Activated CD4-positive, alpha-beta T cell treated with anti-CD3 and anti-CD28 coated beads for 48 hours (primary cell): ENCODE results near the gene MVP.

Experiments used
- DNase-seq: peaks from one replicate; pipeline ENCODE4 v3.0.0-alpha.2; 2020

MVP gene

DNA sequence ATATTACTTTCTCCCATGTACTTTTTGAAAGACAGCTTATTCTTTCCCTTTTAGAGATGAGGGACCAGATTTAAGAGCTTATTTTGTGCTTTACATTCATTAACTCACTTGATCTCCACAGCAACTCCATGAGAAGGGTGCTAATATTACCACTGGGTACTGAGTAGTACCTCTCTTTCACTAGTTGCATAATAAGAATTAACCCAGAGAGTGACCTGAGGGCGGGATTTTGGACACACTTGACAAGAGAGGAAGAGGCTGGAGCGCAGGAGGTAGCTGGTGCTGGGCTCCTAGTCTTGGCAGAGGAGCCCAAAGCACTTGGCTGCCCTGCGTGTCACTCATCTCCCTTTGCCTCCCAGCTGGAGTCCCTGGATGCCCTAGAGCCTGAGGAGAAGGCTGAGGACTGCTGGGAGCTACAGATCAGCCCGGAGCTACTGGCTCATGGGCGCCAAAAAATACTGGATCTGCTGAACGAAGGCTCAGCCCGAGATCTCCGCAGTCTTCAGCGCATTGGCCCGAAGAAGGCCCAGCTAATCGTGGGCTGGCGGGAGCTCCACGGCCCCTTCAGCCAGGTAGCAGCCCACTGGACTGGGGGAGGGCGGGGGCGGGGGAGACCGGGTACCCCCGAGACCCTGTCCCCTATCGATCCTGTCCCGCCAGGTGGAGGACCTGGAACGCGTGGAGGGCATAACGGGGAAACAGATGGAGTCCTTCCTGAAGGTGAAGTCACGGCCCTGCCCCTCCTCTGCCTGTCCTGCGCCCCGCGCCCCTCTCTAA, 15.6 kb upstream of the MVP start:
- no peak for DNase-seq

DNA sequence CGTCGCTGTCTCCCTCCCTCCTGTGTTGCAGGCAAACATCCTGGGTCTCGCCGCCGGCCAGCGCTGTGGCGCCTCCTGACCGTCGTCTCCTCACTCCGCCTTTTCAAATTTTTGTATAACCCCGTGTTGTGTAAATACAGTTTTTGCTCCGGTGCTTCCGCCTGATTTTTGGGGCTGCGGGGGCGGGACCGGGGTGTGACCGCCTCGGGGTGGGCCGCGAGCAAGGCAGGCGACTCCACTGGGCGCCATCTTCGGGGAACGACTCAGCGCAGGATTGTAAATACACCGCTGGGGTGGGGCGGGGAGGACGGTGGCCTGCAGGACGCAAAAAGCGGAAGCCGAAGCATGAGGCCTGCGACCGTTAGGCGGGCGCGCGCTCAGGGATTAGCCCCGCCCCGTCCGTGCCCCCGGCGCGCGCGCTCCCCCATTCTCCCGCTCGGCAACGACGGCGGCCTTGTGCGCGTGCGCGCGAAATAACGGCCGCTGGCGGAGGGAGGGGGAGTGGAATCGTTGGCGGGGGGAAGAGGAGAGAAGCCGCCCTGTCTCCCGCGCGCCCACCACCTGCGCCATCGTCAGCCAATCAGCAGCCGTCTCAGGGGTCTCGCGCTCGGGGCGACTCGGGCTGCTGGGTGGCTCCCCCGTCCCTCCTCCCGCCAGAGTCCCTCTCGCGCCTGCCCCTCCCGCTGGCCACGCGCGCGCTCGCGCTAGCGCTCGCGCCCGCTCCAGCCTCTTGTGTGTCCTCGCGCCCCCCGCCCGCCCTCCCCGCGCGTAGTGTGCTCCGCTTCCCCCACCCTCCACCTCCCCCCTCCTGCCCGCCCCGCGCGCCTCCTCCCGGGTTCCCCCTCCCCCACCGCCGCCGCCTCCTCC, 14.8 kb upstream of the MVP start:
- DNase-seq: peak; percentile 98

DNA sequence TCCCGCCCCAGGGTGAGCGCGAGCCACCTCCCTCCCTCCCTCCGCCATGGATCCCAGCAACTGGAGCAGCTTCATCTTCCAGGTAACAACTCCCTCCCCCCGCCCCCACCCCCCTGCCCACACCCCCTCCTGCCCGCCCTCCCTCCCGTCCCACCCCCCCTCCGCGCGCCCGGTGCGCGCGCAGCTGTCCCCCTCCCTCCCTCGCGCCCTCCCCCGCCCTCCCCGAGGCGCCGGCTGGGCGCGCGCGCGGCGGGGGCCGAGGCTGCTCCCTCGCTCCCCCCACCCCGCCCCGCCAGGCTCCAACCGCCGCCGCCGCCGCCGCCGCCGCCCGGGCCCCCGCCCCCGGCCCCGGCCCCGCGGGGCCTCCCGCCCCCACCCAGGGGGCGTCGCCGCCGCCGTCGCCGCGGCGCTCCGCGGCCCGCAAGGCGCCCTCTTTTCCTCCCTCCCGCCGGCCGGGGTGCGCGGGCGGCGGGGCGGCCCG, 14.1 kb upstream of the MVP start, which contains the start of gene MAZ:
Gene MAZ, plus strand, starts transcription at position 431 of the 481 bp plus-strand sequence. CDS start 173 bp downstream, outside the sequence.
- DNase-seq: no peak

DNA sequence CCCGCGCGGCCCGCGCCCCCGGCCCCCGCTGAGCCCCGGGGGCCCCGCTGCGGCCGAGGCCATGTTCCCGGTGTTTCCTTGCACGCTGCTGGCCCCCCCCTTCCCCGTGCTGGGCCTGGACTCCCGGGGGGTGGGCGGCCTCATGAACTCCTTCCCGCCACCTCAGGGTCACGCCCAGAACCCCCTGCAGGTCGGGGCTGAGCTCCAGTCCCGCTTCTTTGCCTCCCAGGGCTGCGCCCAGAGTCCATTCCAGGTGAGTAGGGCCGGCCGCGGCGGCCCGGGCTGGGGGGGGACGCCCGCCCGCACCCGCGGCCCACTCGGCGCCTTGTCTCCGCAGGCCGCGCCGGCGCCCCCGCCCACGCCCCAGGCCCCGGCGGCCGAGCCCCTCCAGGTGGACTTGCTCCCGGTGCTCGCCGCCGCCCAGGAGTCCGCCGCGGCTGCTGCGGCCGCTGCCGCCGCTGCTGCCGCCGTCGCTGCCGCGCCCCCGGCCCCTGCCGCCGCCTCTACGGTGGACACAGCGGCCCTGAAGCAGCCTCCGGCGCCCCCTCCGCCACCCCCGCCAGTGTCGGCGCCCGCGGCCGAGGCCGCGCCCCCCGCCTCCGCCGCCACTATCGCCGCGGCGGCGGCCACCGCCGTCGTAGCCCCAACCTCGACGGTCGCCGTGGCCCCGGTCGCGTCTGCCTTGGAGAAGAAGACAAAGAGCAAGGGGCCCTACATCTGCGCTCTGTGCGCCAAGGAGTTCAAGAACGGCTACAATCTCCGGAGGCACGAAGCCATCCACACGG, 13.4 kb upstream of the MVP start:
- peak; percentile 81 for DNase-seq

DNA sequence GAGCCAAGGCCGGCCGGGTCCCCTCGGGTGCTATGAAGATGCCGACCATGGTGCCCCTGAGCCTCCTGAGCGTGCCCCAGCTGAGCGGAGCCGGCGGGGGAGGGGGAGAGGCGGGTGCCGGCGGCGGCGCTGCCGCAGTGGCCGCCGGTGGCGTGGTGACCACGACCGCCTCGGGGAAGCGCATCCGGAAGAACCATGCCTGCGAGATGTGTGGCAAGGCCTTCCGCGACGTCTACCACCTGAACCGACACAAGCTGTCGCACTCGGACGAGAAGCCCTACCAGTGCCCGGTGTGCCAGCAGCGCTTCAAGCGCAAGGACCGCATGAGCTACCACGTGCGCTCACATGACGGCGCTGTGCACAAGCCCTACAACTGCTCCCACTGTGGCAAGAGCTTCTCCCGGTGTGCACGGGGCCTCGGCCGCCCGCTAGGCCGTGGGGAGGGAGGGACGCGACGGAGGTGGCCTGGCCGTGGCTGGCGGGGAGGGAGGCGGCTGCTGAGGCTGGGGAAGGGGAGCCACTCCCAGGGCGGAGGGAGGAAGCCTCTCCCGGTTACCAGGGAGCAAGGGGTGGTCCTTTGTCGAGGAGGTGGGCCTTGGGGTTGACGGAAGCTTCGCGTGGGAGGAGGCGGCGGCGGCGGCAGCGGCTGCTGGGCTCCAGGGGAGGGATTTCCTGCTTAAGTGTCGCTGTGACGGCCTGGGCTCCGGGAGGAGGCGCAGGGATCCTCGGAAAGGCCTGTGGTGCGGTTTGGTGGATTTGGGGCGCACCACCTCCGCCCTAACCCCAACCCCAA, 12.6 kb upstream of the MVP start:
- DNase-seq: peak; percentile 91

DNA sequence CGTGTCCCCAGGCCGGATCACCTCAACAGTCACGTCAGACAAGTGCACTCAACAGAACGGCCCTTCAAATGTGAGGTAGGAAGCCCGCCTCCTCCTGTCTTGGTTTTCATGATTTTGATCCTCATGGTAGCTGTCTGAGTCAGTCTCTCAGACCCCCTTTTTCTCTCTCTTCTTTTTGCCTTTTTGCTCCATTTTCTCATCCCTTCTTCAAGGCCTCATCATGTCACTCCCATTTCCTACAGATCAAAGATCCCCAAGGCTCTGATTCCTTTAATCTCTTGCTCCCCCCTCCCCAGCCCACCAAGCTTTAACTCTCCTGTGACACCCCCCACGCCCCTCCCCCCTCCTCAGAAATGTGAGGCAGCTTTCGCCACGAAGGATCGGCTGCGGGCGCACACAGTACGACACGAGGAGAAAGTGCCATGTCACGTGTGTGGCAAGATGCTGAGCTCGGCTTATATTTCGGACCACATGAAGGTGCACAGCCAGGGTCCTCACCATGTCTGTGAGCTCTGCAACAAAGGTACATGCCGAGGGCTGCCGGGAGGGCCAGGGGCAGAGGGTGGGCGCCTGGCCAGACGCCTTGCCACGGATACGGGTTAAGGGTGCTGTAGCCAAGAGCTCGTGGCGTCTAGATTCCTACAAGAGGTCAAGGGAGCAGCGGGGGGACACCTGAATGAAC, 11.9 kb upstream of the MVP start:
- DNase-seq: peak; percentile 58

DNA sequence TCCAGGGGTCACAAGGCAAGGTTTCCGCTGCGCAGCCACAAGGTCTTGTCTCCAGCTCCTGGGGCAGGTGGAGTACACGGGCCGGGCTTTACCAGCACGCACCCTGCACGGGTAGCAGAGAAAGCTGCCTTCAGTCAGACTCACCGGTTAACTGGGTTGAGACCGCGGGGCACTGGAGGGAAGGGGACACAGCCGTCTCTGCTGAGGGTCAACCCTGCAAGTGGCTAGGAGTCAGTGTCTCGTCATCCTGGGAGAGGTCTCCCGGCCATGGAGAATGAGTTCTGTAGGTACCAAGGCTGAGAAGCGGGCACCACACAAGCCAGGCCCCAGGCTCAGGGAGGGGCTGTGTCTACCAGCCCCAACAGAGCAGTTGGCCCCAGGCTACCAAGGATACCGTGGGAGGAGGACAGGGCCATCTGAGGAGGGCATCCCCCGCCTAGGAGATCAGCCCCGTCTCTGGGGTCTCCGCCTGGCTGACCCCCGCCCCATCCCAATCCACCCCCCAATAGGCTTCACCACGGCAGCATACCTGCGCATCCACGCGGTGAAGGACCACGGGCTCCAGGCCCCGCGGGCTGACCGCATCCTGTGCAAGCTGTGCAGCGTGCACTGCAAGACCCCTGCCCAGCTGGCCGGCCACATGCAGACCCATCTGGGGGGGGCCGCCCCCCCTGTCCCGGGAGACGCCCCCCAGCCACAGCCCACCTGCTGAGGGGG, 11.1 kb upstream of the MVP start:
- no peak for DNase-seq

DNA sequence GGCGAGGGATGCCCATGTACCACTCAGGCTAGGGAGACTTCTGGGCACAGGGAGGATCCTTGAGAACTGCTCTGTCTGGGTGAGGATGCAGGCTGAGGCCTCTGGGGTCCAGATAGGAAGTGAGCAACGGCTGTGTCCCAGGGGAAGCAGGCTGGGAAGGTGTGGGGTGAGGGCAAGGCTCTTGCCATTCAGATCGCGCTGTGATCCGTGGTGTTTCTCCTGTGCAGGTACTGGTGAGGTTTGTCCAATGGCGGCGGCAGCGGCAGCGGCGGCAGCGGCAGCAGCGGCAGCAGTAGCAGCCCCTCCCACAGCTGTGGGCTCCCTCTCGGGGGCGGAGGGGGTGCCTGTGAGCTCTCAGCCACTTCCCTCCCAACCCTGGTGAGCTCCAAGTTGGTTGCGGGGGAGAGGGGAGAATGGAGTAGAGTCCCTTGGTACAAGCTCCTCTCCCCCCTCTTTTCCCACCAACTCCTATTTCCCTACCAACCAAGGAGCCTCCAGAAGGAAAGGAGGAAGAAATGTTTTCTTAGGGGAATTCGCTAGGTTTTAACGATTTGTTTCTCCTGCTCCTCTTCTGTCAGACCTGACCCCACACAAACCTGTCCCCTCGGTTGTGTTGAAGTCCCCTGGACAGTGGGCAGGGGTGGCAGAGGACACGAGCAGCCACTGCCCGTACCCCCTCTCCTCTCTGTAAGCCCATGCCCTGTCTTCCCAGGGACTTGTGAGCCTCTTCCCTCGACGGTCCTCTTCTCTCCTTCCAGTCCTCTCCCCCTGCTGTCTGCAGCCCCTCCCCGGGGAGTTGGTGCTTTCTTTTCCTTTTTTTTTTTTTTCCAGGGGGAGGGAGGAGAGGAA, 10.2 kb upstream of the MVP start:
- peak; percentile 54 for DNase-seq

DNA sequence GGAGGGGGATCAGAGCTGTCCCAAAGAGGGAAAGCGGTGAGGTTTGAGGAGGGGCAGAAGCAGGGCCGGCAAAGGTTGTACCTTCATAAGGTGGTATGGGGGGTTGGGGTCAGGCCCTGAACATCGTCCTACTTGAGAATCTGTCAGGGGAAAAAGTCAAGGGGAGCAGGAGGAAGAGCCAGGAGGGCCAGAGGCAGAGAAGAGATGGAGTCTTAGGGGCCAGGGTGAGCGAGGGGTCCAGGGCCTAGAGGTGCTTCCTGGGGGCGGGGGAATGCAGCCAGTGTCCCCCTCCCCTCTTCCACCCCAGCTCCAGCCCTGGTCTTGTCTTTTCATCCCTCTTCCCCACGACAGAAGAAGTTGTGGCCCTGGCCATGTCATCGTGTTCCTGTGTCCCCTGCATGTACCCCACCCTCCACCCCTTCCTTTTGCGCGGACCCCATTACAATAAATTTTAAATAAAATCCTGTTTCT, 9.5 kb upstream of the MVP start:
- DNase-seq: no peak

DNA sequence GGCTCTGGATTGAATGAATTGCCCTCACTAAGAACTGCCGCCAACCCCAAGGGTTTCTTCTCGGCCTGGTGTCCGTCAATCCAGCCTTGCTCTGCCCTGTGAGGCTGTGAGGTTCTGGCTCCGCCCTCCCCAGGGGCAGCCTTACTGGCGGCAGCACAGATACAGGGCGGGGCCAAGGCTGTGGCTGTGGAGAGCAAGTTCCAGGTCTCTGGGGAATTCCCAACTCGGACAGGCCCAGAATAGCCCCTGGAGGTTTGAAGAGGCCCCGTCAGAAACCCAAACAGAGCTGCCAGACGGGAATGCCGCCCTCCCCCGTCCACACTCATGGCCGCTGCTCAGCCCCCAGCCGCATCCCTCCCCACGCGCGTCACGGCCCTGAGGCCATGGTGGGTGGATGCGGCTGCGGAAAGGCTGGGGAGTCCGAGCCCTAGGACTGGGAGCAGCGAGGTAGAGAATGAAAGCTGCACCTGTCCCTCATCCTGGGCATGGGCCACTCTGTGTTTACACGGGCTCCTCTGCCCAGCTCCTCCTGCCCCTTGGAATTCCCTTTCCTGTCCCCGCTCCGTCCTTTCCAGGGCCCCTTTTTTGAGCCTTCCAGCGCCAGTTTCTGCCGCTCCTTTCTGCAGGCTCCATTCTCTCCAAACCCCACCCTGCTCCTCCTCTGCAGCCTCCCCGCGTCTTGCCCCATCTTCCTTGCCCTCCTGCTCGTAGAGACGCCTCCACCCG, 8.9 kb upstream of the MVP start:
- DNase-seq: peak; percentile 86

DNA sequence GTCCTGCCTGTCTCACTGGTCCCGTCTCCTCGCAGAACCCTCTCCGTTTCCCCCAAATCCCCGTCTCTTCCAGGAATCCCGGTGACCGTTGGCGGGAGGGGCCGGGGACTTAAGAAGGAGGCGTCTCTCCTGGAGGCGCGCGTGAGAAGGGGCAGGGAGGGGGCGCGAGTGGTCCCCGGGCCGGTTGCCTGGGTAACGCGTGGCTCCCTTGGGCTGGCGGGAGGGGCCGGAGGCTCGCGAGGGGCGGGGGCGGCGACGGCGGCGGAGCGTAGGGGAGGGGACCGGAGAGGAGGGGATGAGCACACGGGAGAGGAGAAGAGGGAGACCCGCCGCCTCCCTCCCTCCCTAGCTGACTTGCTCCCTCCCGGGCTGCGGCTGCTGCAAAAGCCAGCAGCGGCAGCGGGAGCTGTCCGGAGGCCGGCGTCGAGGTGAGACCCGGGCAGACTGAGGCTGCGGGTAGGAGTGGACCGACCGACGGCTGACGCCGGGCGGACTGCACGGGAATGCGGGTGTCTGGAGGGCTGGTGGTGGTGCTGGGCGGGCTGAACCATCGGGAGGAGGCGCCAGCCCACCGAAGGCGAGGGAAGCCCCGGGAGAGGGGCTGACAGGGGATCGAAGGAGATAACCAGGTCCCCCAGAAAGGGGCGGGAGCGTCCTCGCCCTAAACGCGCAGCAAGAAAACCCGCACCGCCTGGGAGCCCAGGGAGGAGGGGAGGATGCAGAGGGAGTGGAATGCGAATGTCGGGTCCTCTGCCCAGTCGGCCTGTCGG, 8.2 kb upstream of the MVP start, which contains the start of gene PRRT2:
Gene PRRT2, plus strand, starts transcription at position 298 of the 770 bp plus-strand sequence. CDS start 862 bp downstream, outside the sequence.
- peak; percentile 66 for DNase-seq

DNA sequence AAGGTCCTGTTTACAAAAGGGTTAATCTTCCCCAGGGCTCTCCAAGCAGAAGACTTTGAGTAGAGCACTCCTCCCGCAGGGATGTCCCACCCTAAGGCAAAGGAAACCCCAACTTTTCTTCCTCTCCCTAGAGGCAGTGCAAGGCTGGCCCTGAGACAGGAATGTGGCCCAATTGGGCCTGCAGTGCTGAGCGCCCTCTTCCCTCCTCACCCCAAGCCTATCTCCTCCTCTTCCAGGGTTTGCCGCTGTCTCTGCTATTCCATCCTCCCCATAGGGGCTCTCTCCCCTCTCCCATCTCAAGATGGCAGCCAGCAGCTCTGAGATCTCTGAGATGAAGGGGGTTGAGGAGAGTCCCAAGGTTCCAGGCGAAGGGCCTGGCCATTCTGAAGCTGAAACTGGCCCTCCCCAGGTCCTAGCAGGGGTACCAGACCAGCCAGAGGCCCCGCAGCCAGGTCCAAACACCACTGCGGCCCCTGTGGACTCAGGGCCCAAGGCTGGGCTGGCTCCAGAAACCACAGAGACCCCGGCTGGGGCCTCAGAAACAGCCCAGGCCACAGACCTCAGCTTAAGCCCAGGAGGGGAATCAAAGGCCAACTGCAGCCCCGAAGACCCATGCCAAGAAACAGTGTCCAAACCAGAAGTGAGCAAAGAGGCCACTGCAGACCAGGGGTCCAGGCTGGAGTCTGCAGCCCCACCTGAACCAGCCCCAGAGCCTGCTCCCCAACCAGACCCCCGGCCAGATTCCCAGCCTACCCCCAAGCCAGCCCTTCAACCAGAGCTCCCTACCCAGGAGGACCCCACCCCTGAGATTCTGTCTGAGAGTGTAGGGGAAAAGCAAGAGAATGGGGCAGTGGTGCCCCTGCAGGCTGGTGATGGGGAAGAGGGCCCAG, 7.3 kb upstream of the MVP start:
- no peak for DNase-seq

DNA sequence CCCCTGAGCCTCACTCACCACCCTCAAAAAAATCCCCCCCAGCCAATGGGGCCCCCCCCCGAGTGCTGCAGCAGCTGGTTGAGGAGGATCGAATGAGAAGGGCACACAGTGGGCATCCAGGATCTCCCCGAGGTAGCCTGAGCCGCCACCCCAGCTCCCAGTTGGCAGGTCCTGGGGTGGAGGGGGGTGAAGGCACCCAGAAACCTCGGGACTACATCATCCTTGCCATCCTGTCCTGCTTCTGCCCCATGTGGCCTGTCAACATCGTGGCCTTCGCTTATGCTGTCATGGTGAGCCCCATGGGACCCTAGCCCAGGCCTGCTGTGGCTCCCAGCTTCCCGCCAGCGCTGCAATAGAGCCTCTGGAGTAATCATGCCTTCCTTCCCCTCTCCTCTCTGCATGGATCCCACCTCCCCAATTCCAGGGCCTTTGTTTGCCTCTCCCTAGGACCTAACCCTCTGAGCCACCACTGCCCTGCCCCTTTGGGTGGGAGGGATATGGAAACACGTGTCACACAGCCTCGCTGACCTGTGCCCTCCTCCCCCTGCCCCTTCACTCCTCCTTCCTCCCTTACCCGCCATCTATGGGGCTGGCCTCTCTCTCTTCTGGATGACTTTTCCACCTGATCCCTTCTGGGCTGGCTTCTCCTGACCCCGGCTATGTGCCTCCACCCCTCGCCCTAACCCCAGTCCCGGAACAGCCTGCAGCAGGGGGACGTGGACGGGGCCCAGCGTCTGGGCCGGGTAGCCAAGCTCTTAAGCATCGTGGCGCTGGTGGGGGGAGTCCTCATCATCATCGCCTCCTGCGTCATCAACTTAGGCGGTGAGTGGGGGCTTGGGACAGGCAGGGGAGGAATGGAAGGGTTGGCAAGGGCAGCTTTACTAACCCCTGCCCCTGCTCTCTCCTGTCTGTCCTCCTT, 6.4 kb upstream of the MVP start:
- DNase-seq: no peak

DNA sequence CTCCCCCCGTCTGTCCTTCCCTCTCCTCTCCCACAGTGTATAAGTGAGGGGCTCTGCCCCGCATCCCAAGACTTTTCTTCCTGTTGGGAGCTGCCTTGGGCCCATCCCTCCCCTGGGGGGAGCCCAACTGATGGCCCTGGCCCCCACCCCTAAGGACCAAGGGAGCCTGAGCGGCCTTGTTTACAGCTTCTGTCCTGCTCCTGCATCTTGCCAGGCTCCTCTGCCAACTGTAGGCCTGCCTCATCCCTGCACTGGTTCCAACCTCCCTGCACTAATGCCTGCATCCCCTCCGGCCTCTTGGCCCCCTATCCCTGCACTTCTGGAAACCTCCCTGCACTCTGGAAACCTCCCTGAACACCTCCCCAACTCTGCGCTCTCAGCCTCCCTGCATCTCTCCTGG, 5.7 kb upstream of the MVP start:
- no peak for DNase-seq

DNA sequence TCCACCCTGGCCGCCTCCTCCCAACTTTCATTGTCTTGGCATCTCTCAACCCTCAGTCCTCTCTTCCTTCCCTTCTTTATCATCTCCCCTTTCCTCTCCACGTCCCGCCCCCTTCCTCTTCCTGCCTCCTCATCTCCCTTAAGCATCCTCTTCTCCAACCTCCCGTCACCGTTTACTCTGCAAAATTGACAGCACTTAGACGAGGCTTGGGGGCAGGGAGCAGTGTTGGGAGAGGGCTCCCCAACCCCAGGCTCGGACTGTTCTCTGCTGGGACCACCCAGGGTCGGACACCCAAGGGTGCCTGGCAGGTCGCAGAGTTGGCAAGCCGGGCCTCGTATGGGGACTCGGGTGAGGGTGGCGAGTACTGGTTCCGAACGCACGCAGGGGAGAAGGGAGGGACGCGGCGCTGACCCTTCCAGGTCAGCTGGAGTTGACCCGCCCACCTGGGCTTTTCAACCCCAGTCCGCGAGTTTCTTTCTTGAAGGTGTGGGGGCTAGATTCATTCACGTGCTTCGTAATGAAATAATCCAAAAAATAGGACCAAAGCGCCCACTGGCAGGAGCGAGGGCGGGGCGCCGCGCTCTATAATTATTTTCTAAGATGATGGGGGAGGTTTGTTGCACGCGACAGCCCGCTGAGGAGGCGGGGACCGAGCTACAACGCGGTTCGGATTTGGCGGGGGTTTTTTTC, 5.1 kb upstream of the MVP start:
- peak; percentile 72 for DNase-seq
